SK-N-SH (cell line): ENCODE results near the gene MYO18B. TPM values are rescaled to one million over a fixed set of nuclear protein-coding genes. Genes with fewer than 3 reads are reported as not detected.

Experiments used
- CTCF ChIA-PET: fragments of 300-600, 350-600 bp; formaldehyde crosslinking; extraction: SDS; loops from one replicate; lab custom pipeline; 2021; lab: Yijun Ruan, JAX
- POLR2A ChIA-PET: fragments of 350-600 bp; sonication (Branson Sonifier 250); formaldehyde crosslinking; extraction: SDS; loops from one replicate; lab custom pipeline; 2020; ENCODE audit warnings: antibody characterized with exemption, inconsistent platforms; lab: Yijun Ruan, JAX
- DNase-seq: peaks from one replicate; pipeline ENCODE4 v3.0.0; 2012
- H2AFZ ChIP-seq: fragments of 200-600 bp; sonication (generic); 2 replicates; pipeline ENCODE4 v1.8.1; 2016; ENCODE audit warnings: antibody characterized with exemption, mild to moderate bottlenecking, low read depth
- H3F3A ChIP-seq: fragments of 200-600 bp; sonication (generic); replicated peaks from 2 replicates; pipeline ENCODE3; 2016; ENCODE audit warnings: antibody characterized with exemption, mild to moderate bottlenecking; ENCODE audit not compliant: insufficient read depth
- H3K27ac ChIP-seq, 2 experiments: fragments of 200-500 bp in 1 of 2; fragments of 200-600 bp in 1 of 2; sonication (Bioruptor generic) in 1 of 2; sonication (generic), shearing (Covaris generic) in 1 of 2; 2 replicates each; pipeline versions ENCODE4 v1.5.1 to v1.6.1; 2014 to 2016; ENCODE audit warnings: low read depth in 2 of 2, inconsistent platforms in 1 of 2, low read length in 1 of 2, mild to moderate bottlenecking in 1 of 2, mixed read lengths in 1 of 2
- H3K27me3 ChIP-seq: fragments of 200-600 bp; sonication (generic), shearing (Covaris generic); 2 replicates; pipeline ENCODE4 v1.6.1; 2016; ENCODE audit warnings: mixed run types; ENCODE audit not compliant: insufficient read depth
- H3K36me3 ChIP-seq, 2 experiments: fragments of 200-500 bp in 1 of 2; fragments of 200-600 bp in 1 of 2; sonication (Bioruptor generic) in 1 of 2; sonication (generic) in 1 of 2; replicated peaks in 1 of 2; 2 replicates each; pipeline versions ENCODE3 to v1.5.1; 2014 to 2016; ENCODE audit warnings: low read length in 1 of 2, mild to moderate bottlenecking in 1 of 2; ENCODE audit not compliant: insufficient read depth in 2 of 2, control insufficient read depth in 1 of 2
- H3K4me1 ChIP-seq, 2 experiments: fragments of 200-500 bp in 1 of 2; fragments of 200-600 bp in 1 of 2; sonication (Bioruptor generic) in 1 of 2; sonication (generic), shearing (Covaris generic) in 1 of 2; 2 replicates each; pipeline versions ENCODE4 v1.5.1 to v1.6.1; 2014 to 2016; ENCODE audit warnings: low read depth in 1 of 2, low read length in 1 of 2, mixed run types in 1 of 2; ENCODE audit not compliant: insufficient read depth in 2 of 2, control insufficient read depth in 1 of 2
- H3K4me2 ChIP-seq: fragments of 200-600 bp; sonication (generic), shearing (Covaris generic); 2 replicates; pipeline ENCODE4 v1.6.1; 2017; ENCODE audit warnings: mixed run types
- H3K4me3 ChIP-seq, 2 experiments: fragments of 200-500 bp in 1 of 2; fragments of 200-600 bp in 1 of 2; sonication (Bioruptor generic) in 1 of 2; sonication (generic), shearing (Covaris generic) in 1 of 2; 2 replicates each; pipeline versions ENCODE4 v1.5.1 to v1.8.1; 2014 to 2016; ENCODE audit warnings: low read depth in 2 of 2, inconsistent platforms in 1 of 2, low read length in 1 of 2, mild to moderate bottlenecking in 1 of 2, mixed read lengths in 1 of 2, moderate library complexity in 1 of 2
- H3K79me2 ChIP-seq: fragments of 200-600 bp; sonication (generic); 2 replicates; pipeline ENCODE4 v1.8.1; 2017; ENCODE audit warnings: mild to moderate bottlenecking; ENCODE audit not compliant: insufficient read depth
- H3K9ac ChIP-seq: fragments of 200-600 bp; sonication (generic); 2 replicates; pipeline ENCODE4 v1.6.1; 2017; ENCODE audit warnings: mixed run types
- H3K9me2 ChIP-seq: fragments of 200-600 bp; sonication (generic); 2 replicates; pipeline ENCODE4 v1.6.1; 2017; ENCODE audit warnings: mixed run types
- H3K9me3 ChIP-seq: fragments of 200-600 bp; sonication (generic); 2 replicates; pipeline ENCODE4 v1.6.1; 2017; ENCODE audit warnings: mixed run types, mild to moderate bottlenecking, moderate library complexity
- H4K20me1 ChIP-seq: fragments of 200-600 bp; sonication (generic); 2 replicates; pipeline ENCODE4 v1.6.1; 2017; ENCODE audit warnings: mild to moderate bottlenecking, mixed run types; ENCODE audit not compliant: insufficient read depth
- FOXM1 ChIP-seq: IDR thresholded peaks from 2 replicates; pipeline ENCODE4 v1.4.0; 2012; ENCODE audit warnings: low read depth, mild to moderate bottlenecking
- GATA2 ChIP-seq: sonication (generic); formaldehyde crosslinking; IDR thresholded peaks from 2 replicates; pipeline ENCODE4 v1.5.0; 2020; ENCODE audit warnings: mild to moderate bottlenecking, missing genetic modification reagents
- JUND ChIP-seq: IDR thresholded peaks from 2 replicates; pipeline ENCODE4 v1.4.0; 2012
- MEF2A ChIP-seq: IDR thresholded peaks from 2 replicates; pipeline ENCODE4 v1.4.0; 2012; ENCODE audit warnings: low read depth, borderline replicate concordance
- MXI1 ChIP-seq: IDR thresholded peaks from 2 replicates; pipeline ENCODE4 v1.6.1; 2012; ENCODE audit warnings: mild to moderate bottlenecking, low read depth, low read length, improper control_type of control experiment
- NFIC ChIP-seq: IDR thresholded peaks from 2 replicates; pipeline ENCODE4 v1.4.0; 2012; ENCODE audit warnings: borderline replicate concordance
- POLR2AphosphoS5 ChIP-seq: IDR thresholded peaks from 2 replicates; pipeline ENCODE4 v1.6.1; 2012; ENCODE audit warnings: low read depth, low read length
- RCOR1 ChIP-seq: fragments of 150-350 bp; IDR thresholded peaks from 2 replicates; pipeline ENCODE4 v1.6.1; 2017; ENCODE audit warnings: antibody characterized with exemption, low read length
- REST ChIP-seq: IDR thresholded peaks from 2 replicates; pipeline ENCODE4 v1.6.1; 2012; ENCODE audit warnings: mild to moderate bottlenecking, low read depth, low read length, moderate library complexity
- TAF1 ChIP-seq: IDR thresholded peaks from 2 replicates; pipeline ENCODE4 v1.6.1; 2012; ENCODE audit warnings: low read depth, mild to moderate bottlenecking, low read length, moderate library complexity, borderline replicate concordance
- TCF12 ChIP-seq: IDR thresholded peaks from 2 replicates; pipeline ENCODE4 v1.4.0; 2012
- YY1 ChIP-seq: IDR thresholded peaks from 2 replicates; pipeline ENCODE4 v1.4.0; 2012; ENCODE audit warnings: low read depth, mild to moderate bottlenecking
- WGBS: methylation state at CpG from one replicate; pipeline ENCODE4 v1.1.6; 2017; ENCODE audit warnings: low lambda C conversion rate; 5-methylcytosine and 5-hydroxymethylcytosine counted together
- polyA plus RNA-seq, 3 experiments: library from polyadenylated mRNA; depleted of rRNA; stranded (reverse); fragments of >200 nt; gene quantifications; 2 replicates each; pipeline ENCODE4 v1.2.3, GENCODE V29; 2012
- TF ChIP-seq, protein P1 (sequence below): IDR thresholded peaks from 2 replicates; pipeline ENCODE4 v1.4.0; 2012; ENCODE audit warnings: low read depth, borderline replicate concordance
- TF ChIP-seq, protein P2 (sequence below): fragments of 150-350 bp; IDR thresholded peaks from 2 replicates; pipeline ENCODE4 v1.6.1; 2016; ENCODE audit warnings: mild to moderate bottlenecking, low read depth, low read length

The MYO18B gene
- polyA plus RNA-seq, 1 of the 3 experiments (the other 2 are of a cell fraction), result 0.05 TPM

GRCh38 chr22:25814685-25815084 is 72.7 kb downstream of the MYO18B start:
- Histone ChIP-seq H3K4me3 (no peak overlapping the region), H3K27ac (no peak overlapping the region), H3K9ac (no peak overlapping the region), H3K27me3 (no peaks in the 10 kb centered on the region), H4K20me1 (no peaks in the 10 kb centered on the region), H3F3A (no peaks in the 10 kb centered on the region), H3K4me2 (no peak overlapping the region), H3K79me2 (no peaks in the 10 kb centered on the region), H3K4me1 (no peaks in the 10 kb centered on the region), H3K9me2 (no peaks in the 10 kb centered on the region), H2AFZ (no peak overlapping the region), H3K36me3 (no peaks in the 10 kb centered on the region), H3K9me3 (no peaks in the 10 kb centered on the region)
- ChIA-PET POLR2A (no interaction called here), CTCF (no interaction called here)
- no peak for TF ChIP-seq MXI1
- no peak for TF ChIP-seq MEF2A
- TF ChIP-seq NFIC, result no peak
- 24% methylated on average over 1 of the region's 1 CpG for WGBS
- DNase-seq, result no peak

DNA sequence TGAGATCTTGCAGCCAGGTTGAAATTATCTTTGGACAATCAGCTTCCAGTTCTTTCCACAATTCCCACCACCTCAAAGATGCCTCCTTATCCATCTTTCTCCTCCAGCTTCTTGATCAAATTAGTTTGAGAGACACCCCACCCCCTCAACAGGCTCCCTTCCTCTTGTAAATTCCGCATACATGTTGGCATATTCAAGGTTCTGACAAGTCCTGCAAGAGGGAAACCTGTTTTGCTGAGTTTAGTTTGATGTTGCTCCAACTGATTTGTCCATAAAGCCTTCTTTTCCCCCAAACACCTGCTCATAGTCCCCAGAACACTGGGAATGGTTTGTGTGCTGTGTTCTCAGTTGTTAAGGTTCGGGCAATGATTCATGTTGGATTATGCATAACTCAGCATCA is 73.6 kb downstream of the MYO18B start:
- Histone ChIP-seq H3K27ac (no peak overlapping the region), H3K36me3 (no peaks in the 10 kb centered on the region), H3K9me2 (no peaks in the 10 kb centered on the region), H4K20me1 (no peaks in the 10 kb centered on the region), H3K4me1 (no peaks in the 10 kb centered on the region), H3K4me2 (no peak overlapping the region), H3K79me2 (no peaks in the 10 kb centered on the region)
- TF ChIP-seq RCOR1 (no peak), POLR2AphosphoS5 (no peak), JUND (no peak), REST (no peak), FOXM1 (no peak), TAF1 (no peak), YY1 (no peak), GATA2 (CRISPR knock-in tag) (no peak), MXI1 (no peak), TCF12 (no peak)
- TF ChIP-seq, protein P1, sequence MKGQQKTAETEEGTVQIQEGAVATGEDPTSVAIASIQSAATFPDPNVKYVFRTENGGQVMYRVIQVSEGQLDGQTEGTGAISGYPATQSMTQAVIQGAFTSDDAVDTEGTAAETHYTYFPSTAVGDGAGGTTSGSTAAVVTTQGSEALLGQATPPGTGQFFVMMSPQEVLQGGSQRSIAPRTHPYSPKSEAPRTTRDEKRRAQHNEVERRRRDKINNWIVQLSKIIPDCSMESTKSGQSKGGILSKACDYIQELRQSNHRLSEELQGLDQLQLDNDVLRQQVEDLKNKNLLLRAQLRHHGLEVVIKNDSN, result no peak
- TF ChIP-seq, protein P2, sequence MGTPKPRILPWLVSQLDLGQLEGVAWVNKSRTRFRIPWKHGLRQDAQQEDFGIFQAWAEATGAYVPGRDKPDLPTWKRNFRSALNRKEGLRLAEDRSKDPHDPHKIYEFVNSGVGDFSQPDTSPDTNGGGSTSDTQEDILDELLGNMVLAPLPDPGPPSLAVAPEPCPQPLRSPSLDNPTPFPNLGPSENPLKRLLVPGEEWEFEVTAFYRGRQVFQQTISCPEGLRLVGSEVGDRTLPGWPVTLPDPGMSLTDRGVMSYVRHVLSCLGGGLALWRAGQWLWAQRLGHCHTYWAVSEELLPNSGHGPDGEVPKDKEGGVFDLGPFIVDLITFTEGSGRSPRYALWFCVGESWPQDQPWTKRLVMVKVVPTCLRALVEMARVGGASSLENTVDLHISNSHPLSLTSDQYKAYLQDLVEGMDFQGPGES, result no peak
- TF ChIP-seq, all 33 proteins: peak for 0
- Histone ChIP-seq H3K9me3 (no peaks in the 10 kb centered on the region), H3F3A (no peaks in the 10 kb centered on the region), H2AFZ (no peak overlapping the region), H3K4me3 (no peak overlapping the region), H3K9ac (no peak overlapping the region), H3K27me3 (no peaks in the 10 kb centered on the region)
- POLR2A ChIA-PET, result no interaction called here
- CTCF ChIA-PET, result no interaction called here
- 17% methylated on average over 2 of the region's 2 CpGs for WGBS
- no peak for DNase-seq
